Caco-2 (cell line): Measurements from ENCODE around the gene CTSL. TPM values are rescaled to one million over a fixed set of nuclear protein-coding genes. Genes with fewer than 3 reads are reported as not detected.

Source experiments
- BruUV-seq: library from RNA; stranded (reverse); fragments of 400-500 nt; replicated peaks from 2 replicates; lab custom pipeline; 2021; lab: Mats Ljungman, UMichigan
- CTCF ChIA-PET: fragments of 300-600 bp; sonication (Branson Sonifier 250); formaldehyde crosslinking; loops from one replicate; lab custom pipeline; 2022; ENCODE audit warnings: antibody characterized with exemption; lab: Charles Lee
- POLR2A ChIA-PET: fragments of 300-600 bp; sonication (Branson Sonifier 250); formaldehyde crosslinking; loops from one replicate; lab custom pipeline; 2022; ENCODE audit warnings: antibody characterized with exemption; lab: Charles Lee
- DNase-seq, 2 experiments: peaks; one replicate each; pipeline versions ENCODE4 v3.0.0 to v3.0.0-alpha.2; 2020 to 2022
- H3K27me3 ChIP-seq: replicated peaks from 2 replicates; pipeline ENCODE4 v1.6.0; 2011; ENCODE audit warnings: low read length; ENCODE audit not compliant: control insufficient read depth, insufficient read depth
- H3K36me3 ChIP-seq: 2 replicates; pipeline ENCODE4 v1.5.1; 2011; ENCODE audit warnings: low read length; ENCODE audit not compliant: control insufficient read depth, insufficient read depth
- H3K4me1 ChIP-seq: fragments of 250-450 bp; sonication (Bioruptor Pico); 2 replicates; pipeline ENCODE4 v1.5.1; 2020; ENCODE audit warnings: mild to moderate bottlenecking
- H3K4me3 ChIP-seq: 2 replicates; pipeline ENCODE4 v1.5.1; 2011; ENCODE audit warnings: low read depth, mild to moderate bottlenecking, control low read depth, low read length
- H3K9me3 ChIP-seq: fragments of 250-450 bp; sonication (Bioruptor Pico); 2 replicates; pipeline ENCODE4 v1.5.1; 2020; ENCODE audit warnings: mild to moderate bottlenecking, moderate library complexity
- H3K27ac Mint-ChIP-seq: one replicate; pipeline ENCODE4 v1.8.0; 2022; ENCODE audit warnings: mixed read lengths; ENCODE audit not compliant: unreplicated experiment
- H3K27me3 Mint-ChIP-seq: one replicate; pipeline ENCODE4 v1.8.0; 2022; ENCODE audit warnings: mixed read lengths; ENCODE audit not compliant: insufficient read depth, unreplicated experiment
- H3K36me3 Mint-ChIP-seq: one replicate; pipeline ENCODE4 v1.8.0; 2022; ENCODE audit warnings: mild to moderate bottlenecking, mixed read lengths; ENCODE audit not compliant: insufficient read depth, unreplicated experiment
- H3K4me1 Mint-ChIP-seq: one replicate; pipeline ENCODE4 v1.8.0; 2022; ENCODE audit warnings: low read depth, mixed read lengths; ENCODE audit not compliant: unreplicated experiment
- H3K4me3 Mint-ChIP-seq: one replicate; pipeline ENCODE4 v1.8.0; 2022; ENCODE audit warnings: mild to moderate bottlenecking, moderate library complexity, mixed read lengths; ENCODE audit not compliant: unreplicated experiment
- H3K9me3 Mint-ChIP-seq: one replicate; pipeline ENCODE4 v1.8.0; 2022; ENCODE audit warnings: mixed read lengths; ENCODE audit not compliant: unreplicated experiment
- CTCF ChIP-seq, 2 experiments: fragments of 200-600 bp in 1 of 2; IDR thresholded peaks; 1 replicate in 1 of 2; 2 replicates in 1 of 2; pipeline versions ENCODE4 v1.5.1 to v1.8.0; 2011 to 2022; ENCODE audit warnings: antibody characterized with exemption in 1 of 2, control low read depth in 1 of 2, inconsistent platforms in 1 of 2, low read depth in 1 of 2, low read length in 1 of 2, mild to moderate bottlenecking in 1 of 2, moderate library complexity in 1 of 2; ENCODE audit not compliant: insufficient read depth in 1 of 2, severe bottlenecking in 1 of 2, unreplicated experiment in 1 of 2
- intact Hi-C: fragments of 100-400 bp; cut with micrococcal nuclease; formaldehyde crosslinking; loops from one replicate; pipeline ENCODE4 v1.10.0; 2022; ENCODE audit not compliant: unreplicated experiment
- total RNA-seq: library from RNA; stranded (reverse); gene quantifications from 2 replicates; pipeline ENCODE4 v1.2.3, GENCODE V29; 2022

CTSL gene
- total RNA-seq, 1 experiment from 2014 or later: 50.1 TPM

GRCh38 chr9:87766697-87767096 is 40.8 kb downstream of the CTSL start:
- H3K9me3 Mint-ChIP-seq: no peaks in the 10 kb centered on the region
- Histone ChIP-seq H3K4me3 (no peak overlapping the region), H3K4me1 (0 out of 2 replicates have a peak, but pooled peaks cover 5% of the 10 kb centered on the region), H3K36me3 (no peaks in the 10 kb centered on the region), H3K9me3 (no peaks in the 10 kb centered on the region), H3K27me3 (no peaks in the 10 kb centered on the region)
- intact Hi-C loops: loop anchor here (1.0 to 5.0 kb wide), 2 partner anchors 19 to 46 kb away; no protein-coding TSS in a partner anchor
- TF ChIP-seq CTCF (IDR thresholded peaks at IDR 0.05; ENCODE audit: insufficient read depth in 1 of 2, low read depth in 1 of 2, low read length in 1 of 2, severe bottlenecking in 1 of 2, unreplicated experiment in 1 of 2): no peak
- POLR2A ChIA-PET: no interaction called here
- DNase-seq: peak; percentile 76 to 84
- peaks cover 6% of the 10 kb centered on the region for H3K4me1 Mint-ChIP-seq
- no peaks in the 10 kb centered on the region for H3K36me3 Mint-ChIP-seq
- H3K27ac Mint-ChIP-seq: no peak overlapping the region
- BruUV-seq: no TSS peak
- CTCF ChIA-PET: no interaction called here
- no peaks in the 10 kb centered on the region for H3K27me3 Mint-ChIP-seq
- H3K4me3 Mint-ChIP-seq: no peak overlapping the region

- no peaks in the 10 kb centered on the region for H3K9me3 Mint-ChIP-seq
- no peaks in the 10 kb centered on the region for H3K27me3 ChIP-seq
- no TSS peak for BruUV-seq
- TF ChIP-seq CTCF (IDR thresholded peaks at IDR 0.05; ENCODE audit: insufficient read depth in 1 of 2, low read depth in 1 of 2, low read length in 1 of 2, severe bottlenecking in 1 of 2, unreplicated experiment in 1 of 2): no peak
- 0 out of 2 replicates have a peak, but pooled peaks cover 5% of the 10 kb centered on the region for H3K4me1 ChIP-seq
- ChIA-PET CTCF (no interaction called here), POLR2A (no interaction called here)
- no peak overlapping the region for H3K4me3 Mint-ChIP-seq
- H3K9me3 ChIP-seq: no peaks in the 10 kb centered on the region
- no peak for DNase-seq
- intact Hi-C loops: no loop called here
- no peak overlapping the region for H3K4me3 ChIP-seq
- H3K27me3 Mint-ChIP-seq: no peaks in the 10 kb centered on the region
- no peaks in the 10 kb centered on the region for H3K36me3 ChIP-seq
- no peak overlapping the region for H3K27ac Mint-ChIP-seq
- peaks cover 6% of the 10 kb centered on the region for H3K4me1 Mint-ChIP-seq
- H3K36me3 Mint-ChIP-seq: no peaks in the 10 kb centered on the region
Observed at GRCh38 chr9:87770616-87771315, 44.8 kb downstream of the CTSL start.

GRCh38 chr9:87771316-87772006 is 45.5 kb downstream of the CTSL start:
- BruUV-seq: no TSS peak
- Histone ChIP-seq H3K36me3 (no peaks in the 10 kb centered on the region), H3K27me3 (no peaks in the 10 kb centered on the region), H3K9me3 (no peaks in the 10 kb centered on the region), H3K4me3 (no peak overlapping the region), H3K4me1 (0 out of 2 replicates have a peak, but pooled peaks cover 5% of the 10 kb centered on the region)
- no peaks in the 10 kb centered on the region for H3K36me3 Mint-ChIP-seq
- H3K4me1 Mint-ChIP-seq: peaks cover 6% of the 10 kb centered on the region
- H3K9me3 Mint-ChIP-seq: no peaks in the 10 kb centered on the region
- ChIA-PET POLR2A (no interaction called here), CTCF (no interaction called here)
- H3K27me3 Mint-ChIP-seq: no peaks in the 10 kb centered on the region
- no peak for DNase-seq
- H3K27ac Mint-ChIP-seq: no peak overlapping the region
- intact Hi-C loops: no loop called here
- H3K4me3 Mint-ChIP-seq: no peak overlapping the region
- no peak for TF ChIP-seq CTCF (IDR thresholded peaks at IDR 0.05; ENCODE audit: insufficient read depth in 1 of 2, low read depth in 1 of 2, low read length in 1 of 2, severe bottlenecking in 1 of 2, unreplicated experiment in 1 of 2)
